ENCODE measurements around the gene SNAPC1.

SNAPC1 gene

GRCh38 chr14:61747342-61747741 lies 14.9 kb upstream of the SNAPC1 start:
- no peak for DNase-seq (ENCODE audit: low spot score)
- TF ChIP-seq, protein P1, sequence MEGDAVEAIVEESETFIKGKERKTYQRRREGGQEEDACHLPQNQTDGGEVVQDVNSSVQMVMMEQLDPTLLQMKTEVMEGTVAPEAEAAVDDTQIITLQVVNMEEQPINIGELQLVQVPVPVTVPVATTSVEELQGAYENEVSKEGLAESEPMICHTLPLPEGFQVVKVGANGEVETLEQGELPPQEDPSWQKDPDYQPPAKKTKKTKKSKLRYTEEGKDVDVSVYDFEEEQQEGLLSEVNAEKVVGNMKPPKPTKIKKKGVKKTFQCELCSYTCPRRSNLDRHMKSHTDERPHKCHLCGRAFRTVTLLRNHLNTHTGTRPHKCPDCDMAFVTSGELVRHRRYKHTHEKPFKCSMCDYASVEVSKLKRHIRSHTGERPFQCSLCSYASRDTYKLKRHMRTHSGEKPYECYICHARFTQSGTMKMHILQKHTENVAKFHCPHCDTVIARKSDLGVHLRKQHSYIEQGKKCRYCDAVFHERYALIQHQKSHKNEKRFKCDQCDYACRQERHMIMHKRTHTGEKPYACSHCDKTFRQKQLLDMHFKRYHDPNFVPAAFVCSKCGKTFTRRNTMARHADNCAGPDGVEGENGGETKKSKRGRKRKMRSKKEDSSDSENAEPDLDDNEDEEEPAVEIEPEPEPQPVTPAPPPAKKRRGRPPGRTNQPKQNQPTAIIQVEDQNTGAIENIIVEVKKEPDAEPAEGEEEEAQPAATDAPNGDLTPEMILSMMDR (IDR thresholded peaks at IDR 0.05; ENCODE audit: borderline replicate concordance, control extremely low read depth, extremely low read depth, insufficient read depth, missing control alignments): no peak
- in situ Hi-C loops (cut with MboI; ENCODE audit: low sequenced_read_pairs, unreplicated experiment): no loop called here

DNA sequence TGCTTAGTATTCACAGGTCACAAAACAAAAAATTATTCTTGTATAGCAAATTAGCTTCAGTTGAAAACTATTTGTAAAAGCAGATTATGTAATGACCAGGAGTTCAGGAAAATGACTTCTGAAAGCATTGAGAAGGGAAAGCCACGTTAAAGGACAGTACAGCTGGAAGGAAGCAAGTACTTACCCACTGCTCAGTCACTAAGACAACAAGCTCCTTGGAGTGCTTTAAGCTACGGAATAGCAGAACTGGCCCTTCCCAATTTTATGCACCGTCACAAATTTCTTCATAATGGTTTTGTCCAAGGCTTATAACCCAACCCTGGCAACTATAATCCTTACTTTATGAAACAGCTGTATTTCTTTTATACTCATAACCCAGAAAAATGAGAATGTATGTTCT lies 13.0 kb upstream of the SNAPC1 start:
- in situ Hi-C loops (cut with MboI; ENCODE audit: low sequenced_read_pairs, unreplicated experiment): no loop called here
- no peak for DNase-seq (ENCODE audit: low spot score)
- TF ChIP-seq, protein P1 (IDR thresholded peaks at IDR 0.05; ENCODE audit: borderline replicate concordance, control extremely low read depth, extremely low read depth, insufficient read depth, missing control alignments): no peak

GRCh38 chr14:61749867-61750266 lies 12.4 kb upstream of the SNAPC1 start:
- in situ Hi-C loops (cut with MboI; ENCODE audit: low sequenced_read_pairs, unreplicated experiment): no loop called here
- DNase-seq (ENCODE audit: low spot score): no peak
- TF ChIP-seq, protein P1 (IDR thresholded peaks at IDR 0.05; ENCODE audit: borderline replicate concordance, control extremely low read depth, extremely low read depth, insufficient read depth, missing control alignments): no peak

GRCh38 chr14:61750708-61751474 lies 11.3 kb upstream of the SNAPC1 start:
- in situ Hi-C loops (cut with MboI; ENCODE audit: low sequenced_read_pairs, unreplicated experiment): no loop called here
- TF ChIP-seq, protein P1 (IDR thresholded peaks at IDR 0.05; ENCODE audit: borderline replicate concordance, control extremely low read depth, extremely low read depth, insufficient read depth, missing control alignments): no peak
- DNase-seq (ENCODE audit: low spot score): peak; percentile 90

- TF ChIP-seq, protein P1 (IDR thresholded peaks at IDR 0.05; ENCODE audit: borderline replicate concordance, control extremely low read depth, extremely low read depth, insufficient read depth, missing control alignments): no peak
- in situ Hi-C loops (cut with MboI; ENCODE audit: low sequenced_read_pairs, unreplicated experiment): no loop called here
- DNase-seq (ENCODE audit: low spot score): no peak
These were observed 10.7 kb upstream of the SNAPC1 start for GRCh38 chr14:61751475-61751989.

DNA sequence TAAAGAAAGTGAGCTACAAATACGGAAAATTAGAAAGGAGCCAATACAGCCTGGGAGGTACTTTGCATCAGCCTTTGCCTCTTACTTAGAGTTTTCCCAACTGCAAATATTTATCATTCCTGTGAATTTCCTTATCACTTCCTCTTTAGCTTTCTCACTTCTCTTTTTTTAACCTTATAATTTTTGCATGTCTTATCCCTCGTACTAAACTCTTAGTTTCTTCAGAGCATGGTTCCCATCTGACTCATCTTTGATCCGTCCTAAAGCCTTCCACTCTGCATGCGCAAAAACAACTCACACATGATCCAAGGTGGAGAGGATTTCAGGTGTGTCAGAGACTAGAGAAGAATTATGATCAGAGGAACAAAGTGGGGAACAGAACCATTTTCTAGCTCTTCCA lies 9.6 kb upstream of the SNAPC1 start:
- in situ Hi-C loops (cut with MboI; ENCODE audit: low sequenced_read_pairs, unreplicated experiment): no loop called here
- DNase-seq (ENCODE audit: low spot score): peak; percentile 45
- TF ChIP-seq, protein P1 (IDR thresholded peaks at IDR 0.05; ENCODE audit: borderline replicate concordance, control extremely low read depth, extremely low read depth, insufficient read depth, missing control alignments): no peak
